IMR-90 (cell line): ENCODE measurements around the gene SEL1L2. TPM values are rescaled to one million over a fixed set of nuclear protein-coding genes. Genes with fewer than 3 reads are reported as not detected.

Experiments
- ATAC-seq: fragments of 200-7000 bp; cut with Tn5 transposase; 2 replicates; pipeline ENCODE4 v1.9.1; 2020; ENCODE audit warnings: low read depth, mild to moderate bottlenecking, moderate library complexity
- BruUV-seq: library from RNA; stranded (reverse); fragments of 400-500 nt; replicated peaks from 2 replicates; lab custom pipeline; 2021; lab: Mats Ljungman, UMichigan
- CTCF ChIA-PET: fragments of 300-600 bp; formaldehyde crosslinking; extraction: SDS; loops from one replicate; lab custom pipeline; 2021; ENCODE audit warnings: antibody characterized with exemption; lab: Yijun Ruan, JAX
- POLR2A ChIA-PET: fragments of 300-600 bp; sonication (Branson Sonifier 250); formaldehyde crosslinking; loops from one replicate; lab custom pipeline; 2022; ENCODE audit warnings: antibody characterized with exemption; ENCODE audit not compliant: unreplicated experiment; lab: Charles Lee
- DNase-seq: peaks from one replicate; pipeline ENCODE4 v3.0.0; 2013
- H2AFZ ChIP-seq: replicated peaks from 2 replicates; pipeline ENCODE3; 2013; ENCODE audit warnings: low read length, mild to moderate bottlenecking; ENCODE audit not compliant: poor library complexity
- H2AK5ac ChIP-seq: 2 replicates; pipeline ENCODE4 v1.6.1; 2013; ENCODE audit warnings: low read depth, low read length, inconsistent platforms
- H2AK9ac ChIP-seq: replicated peaks from 2 replicates; pipeline ENCODE3; 2013; ENCODE audit warnings: mild to moderate bottlenecking, low read depth, low read length, moderate library complexity; ENCODE audit not compliant: poor library complexity
- H2BK120ac ChIP-seq: 2 replicates; pipeline ENCODE4 v1.6.1; 2013; ENCODE audit warnings: low read depth, low read length, inconsistent platforms
- H2BK15ac ChIP-seq: 3 replicates; pipeline ENCODE4 v1.6.1; 2013; ENCODE audit warnings: low read depth, low read length, inconsistent platforms
- H2BK20ac ChIP-seq: 2 replicates; pipeline ENCODE4 v1.6.1; 2013; ENCODE audit warnings: low read depth, mild to moderate bottlenecking, inconsistent platforms, low read length, moderate library complexity
- H2BK5ac ChIP-seq: 2 replicates; pipeline ENCODE4 v1.6.1; 2013; ENCODE audit warnings: mild to moderate bottlenecking, low read depth, low read length, inconsistent platforms; ENCODE audit not compliant: poor library complexity, severe bottlenecking
- H3K14ac ChIP-seq: replicated peaks from 2 replicates; pipeline ENCODE4 v1.6.1; 2013; ENCODE audit warnings: low read depth, low read length, inconsistent platforms
- H3K18ac ChIP-seq: 2 replicates; pipeline ENCODE4 v1.6.1; 2013; ENCODE audit warnings: low read depth, low read length, control low read depth
- H3K23ac ChIP-seq: 2 replicates; pipeline ENCODE4 v1.6.1; 2013; ENCODE audit warnings: low read depth, low read length, inconsistent platforms
- H3K27ac ChIP-seq: 2 replicates; pipeline ENCODE4 v1.5.1; 2013; ENCODE audit warnings: mild to moderate bottlenecking, control low read depth, low read length; ENCODE audit not compliant: insufficient read depth
- H3K27me3 ChIP-seq: 2 replicates; pipeline ENCODE4 v1.6.1; 2013; ENCODE audit warnings: low read length; ENCODE audit not compliant: control insufficient read depth, insufficient read depth
- H3K36me3 ChIP-seq: 2 replicates; pipeline ENCODE4 v1.6.1; 2013; ENCODE audit warnings: low read length, mixed read lengths; ENCODE audit not compliant: control insufficient read depth, insufficient read depth
- H3K4ac ChIP-seq: 2 replicates; pipeline ENCODE4 v1.6.1; 2013; ENCODE audit warnings: low read depth, low read length, inconsistent platforms
- H3K4me1 ChIP-seq: 2 replicates; pipeline ENCODE4 v1.6.1; 2013; ENCODE audit warnings: low read length, mixed read lengths; ENCODE audit not compliant: control insufficient read depth, insufficient read depth
- H3K4me2 ChIP-seq: 2 replicates; pipeline ENCODE4 v1.6.1; 2013; ENCODE audit warnings: low read depth, mild to moderate bottlenecking, control low read depth, low read length, moderate library complexity
- H3K4me3 ChIP-seq: 2 replicates; pipeline ENCODE4 v1.5.1; 2013; ENCODE audit warnings: low read depth, mild to moderate bottlenecking, control low read depth, low read length, moderate library complexity; ENCODE audit not compliant: insufficient read depth
- H3K56ac ChIP-seq: 2 replicates; pipeline ENCODE4 v1.6.1; 2013; ENCODE audit warnings: low read length, inconsistent platforms; ENCODE audit not compliant: insufficient read depth; ENCODE audit errors: extremely low read depth
- H3K79me1 ChIP-seq, 2 experiments: 2 replicates each; pipeline ENCODE4 v1.6.1; 2013; ENCODE audit warnings: low read length in 2 of 2, inconsistent platforms in 1 of 2, low read depth in 1 of 2
- H3K9ac ChIP-seq: 2 replicates; pipeline ENCODE4 v1.6.1; 2013; ENCODE audit warnings: low read depth, low read length, control low read depth
- H3K9me1 ChIP-seq: 2 replicates; pipeline ENCODE4 v1.6.1; 2013; ENCODE audit warnings: low read length, inconsistent platforms; ENCODE audit not compliant: insufficient read depth
- H3K9me3 ChIP-seq: 2 replicates; pipeline ENCODE4 v1.6.1; 2013; ENCODE audit warnings: low read length; ENCODE audit not compliant: control insufficient read depth, insufficient read depth
- H4K20me1 ChIP-seq: 2 replicates; pipeline ENCODE4 v1.6.1; 2013; ENCODE audit warnings: low read length, inconsistent platforms; ENCODE audit not compliant: insufficient read depth
- H4K5ac ChIP-seq: 2 replicates; pipeline ENCODE4 v1.6.1; 2013; ENCODE audit warnings: mild to moderate bottlenecking, low read depth, low read length, control low read depth
- H4K8ac ChIP-seq, 2 experiments: 2 replicates each; pipeline ENCODE4 v1.6.1; 2013; ENCODE audit warnings: low read depth in 2 of 2, low read length in 2 of 2, control low read depth in 1 of 2, inconsistent platforms in 1 of 2
- H4K91ac ChIP-seq: 2 replicates; pipeline ENCODE4 v1.6.1; 2013; ENCODE audit warnings: low read depth, low read length, inconsistent platforms; ENCODE audit not compliant: insufficient read depth
- CEBPB ChIP-seq: IDR thresholded peaks from 2 replicates; pipeline ENCODE4 v1.6.1; 2012; ENCODE audit warnings: low read depth, low read length, improper control_type of control experiment
- MAFK ChIP-seq: IDR thresholded peaks from 2 replicates; pipeline ENCODE4 v1.6.1; 2012; ENCODE audit warnings: low read depth, low read length, improper control_type of control experiment
- MAZ ChIP-seq: IDR thresholded peaks from 2 replicates; pipeline ENCODE4 v1.6.1; 2012; ENCODE audit warnings: low read depth, mild to moderate bottlenecking, low read length, improper control_type of control experiment, moderate library complexity, borderline replicate concordance
- MXI1 ChIP-seq: IDR thresholded peaks from 2 replicates; pipeline ENCODE4 v1.6.1; 2012; ENCODE audit warnings: low read depth, mild to moderate bottlenecking, low read length, moderate library complexity, borderline replicate concordance
- POLR2A ChIP-seq: IDR thresholded peaks from 2 replicates; pipeline ENCODE4 v1.6.1; 2012; ENCODE audit warnings: mild to moderate bottlenecking, low read depth, low read length
- RCOR1 ChIP-seq: IDR thresholded peaks from 2 replicates; pipeline ENCODE4 v1.6.1; 2012; ENCODE audit warnings: mild to moderate bottlenecking, low read length, improper control_type of control experiment; ENCODE audit not compliant: insufficient replicate concordance
- RFX5 ChIP-seq: IDR thresholded peaks from 2 replicates; pipeline ENCODE4 v1.8.0; 2012; ENCODE audit warnings: low read depth, mild to moderate bottlenecking, low read length, moderate library complexity
- WGBS, 2 experiments: methylation state at CpG; one replicate each; pipeline versions ENCODE4 v1.1.5 to v1.1.7; 2013; ENCODE audit warnings: missing lambda C conversion rate in 2 of 2; ENCODE audit not compliant: insufficient read length in 1 of 2; ENCODE audit errors: extremely low coverage in 2 of 2; 5-methylcytosine and 5-hydroxymethylcytosine counted together
- dilution Hi-C: fragments of 300-500 bp; cut with HindIII; formaldehyde crosslinking; loops from one replicate; pipeline ENCODE4 v1.14.3; 2018; ENCODE audit warnings: low sequenced_read_pairs; ENCODE audit not compliant: unreplicated experiment
- in situ Hi-C: fragments of 300-500 bp; cut with MboI; formaldehyde crosslinking; loops from 3 replicates; pipeline ENCODE4 v1.14.3; 2019; ENCODE audit warnings: low sequenced_read_pairs, inconsistent platforms, mixed read lengths
- intact Hi-C: fragments of 100-400 bp; cut with micrococcal nuclease; formaldehyde crosslinking; loops from 2 replicates; pipeline ENCODE4 v1.10.0; 2022
- polyA plus RNA-seq, 3 experiments: library from polyadenylated mRNA; depleted of rRNA; stranded (reverse); fragments of >200 nt; gene quantifications; 2 replicates each; pipeline ENCODE4 v1.2.3, GENCODE V29; 2012; ENCODE audit warnings: low replicate concordance in 1 of 3
- total RNA-seq: library from RNA; depleted of rRNA; stranded (reverse); fragments of >200 nt; gene quantifications from 2 replicates; pipeline ENCODE4 v1.2.3, GENCODE V29; 2012
- TF ChIP-seq, protein P1 (sequence below): fragments of 150-350 bp; IDR thresholded peaks from 2 replicates; pipeline ENCODE4 v1.6.1; 2017; ENCODE audit warnings: mild to moderate bottlenecking, antibody characterized with exemption, low read length, low read depth
- TF ChIP-seq, protein P2 (sequence below): conservative IDR thresholded peaks from 2 replicates; pipeline ENCODE4 v1.5.1; 2012; ENCODE audit warnings: mild to moderate bottlenecking, low read depth, low read length, improper control_type of control experiment
- TF ChIP-seq, protein P3 (sequence below): fragments of 150-350 bp; IDR thresholded peaks from 2 replicates; pipeline ENCODE4 v1.6.1; 2016; ENCODE audit warnings: low read depth, mild to moderate bottlenecking, low read length, moderate library complexity, borderline replicate concordance

Gene SEL1L2
- total and polyA plus RNA-seq, 2 of the 4 experiments (the other 2 are of a cell fraction) = not detected

DNA sequence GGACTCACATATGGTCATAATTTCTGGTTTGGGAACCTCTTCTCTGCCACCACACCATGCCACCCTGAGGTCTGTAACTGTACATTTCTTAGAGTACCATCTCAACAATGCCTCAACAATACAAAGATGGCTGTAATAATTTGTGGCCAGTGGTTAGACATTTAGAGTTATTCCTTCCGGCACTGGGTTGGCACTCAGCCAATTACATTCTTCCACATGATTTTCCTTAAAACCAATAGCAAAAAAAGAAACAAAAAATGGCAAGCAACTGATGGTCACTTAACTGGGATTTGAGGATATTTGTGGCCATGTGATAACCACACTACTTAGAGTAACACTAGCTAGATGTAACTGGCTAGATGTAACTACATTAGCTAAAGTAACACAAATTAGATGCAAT is 79.9 kb downstream of the SEL1L2 start:
- intact Hi-C loops (no loop called here), in situ Hi-C loops (no loop called here), dilution Hi-C loops (no loop called here)
- Histone ChIP-seq H3K9me1 (no peaks in the 10 kb centered on the region), H3K56ac (no peak overlapping the region), H2AK9ac (no peak overlapping the region), H2AK5ac (no peak overlapping the region), H2AFZ (no peak overlapping the region), H2BK5ac (no peak overlapping the region), H3K9me3 (peaks cover 5% of the 10 kb centered on the region; the same call in 1 of the 2 replicates), H3K4ac (no peak overlapping the region), H3K27ac (no peak overlapping the region), H3K79me1 (no peaks in the 10 kb centered on the region), H2BK120ac (no peak overlapping the region), H4K91ac (no peak overlapping the region), H3K4me1 (no peaks in the 10 kb centered on the region), H4K20me1 (no peaks in the 10 kb centered on the region), H2BK15ac (no peak overlapping the region), H4K5ac (no peak overlapping the region), H4K8ac (no peak overlapping the region), H3K4me2 (no peak overlapping the region), H2BK20ac (no peak overlapping the region), H3K14ac (no peak overlapping the region), H3K27me3 (no peaks in the 10 kb centered on the region), H3K18ac (no peak overlapping the region), H3K4me3 (no peak overlapping the region), H3K23ac (no peak overlapping the region), H3K36me3 (no peaks in the 10 kb centered on the region), H3K9ac (no peak overlapping the region)
- ChIA-PET POLR2A (no interaction called here), CTCF (interaction anchor here (1.0 kb wide), 1 partner anchor 9 kb away, joined by 4 read pairs; no protein-coding TSS in a partner anchor)
- no TSS peak for BruUV-seq
- no CpG with 5 or more reads among the region's 1 CpG for WGBS, 2 experiments
- TF ChIP-seq, protein P1, sequence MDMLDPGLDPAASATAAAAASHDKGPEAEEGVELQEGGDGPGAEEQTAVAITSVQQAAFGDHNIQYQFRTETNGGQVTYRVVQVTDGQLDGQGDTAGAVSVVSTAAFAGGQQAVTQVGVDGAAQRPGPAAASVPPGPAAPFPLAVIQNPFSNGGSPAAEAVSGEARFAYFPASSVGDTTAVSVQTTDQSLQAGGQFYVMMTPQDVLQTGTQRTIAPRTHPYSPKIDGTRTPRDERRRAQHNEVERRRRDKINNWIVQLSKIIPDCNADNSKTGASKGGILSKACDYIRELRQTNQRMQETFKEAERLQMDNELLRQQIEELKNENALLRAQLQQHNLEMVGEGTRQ = no peak
- TF ChIP-seq, protein P2, sequence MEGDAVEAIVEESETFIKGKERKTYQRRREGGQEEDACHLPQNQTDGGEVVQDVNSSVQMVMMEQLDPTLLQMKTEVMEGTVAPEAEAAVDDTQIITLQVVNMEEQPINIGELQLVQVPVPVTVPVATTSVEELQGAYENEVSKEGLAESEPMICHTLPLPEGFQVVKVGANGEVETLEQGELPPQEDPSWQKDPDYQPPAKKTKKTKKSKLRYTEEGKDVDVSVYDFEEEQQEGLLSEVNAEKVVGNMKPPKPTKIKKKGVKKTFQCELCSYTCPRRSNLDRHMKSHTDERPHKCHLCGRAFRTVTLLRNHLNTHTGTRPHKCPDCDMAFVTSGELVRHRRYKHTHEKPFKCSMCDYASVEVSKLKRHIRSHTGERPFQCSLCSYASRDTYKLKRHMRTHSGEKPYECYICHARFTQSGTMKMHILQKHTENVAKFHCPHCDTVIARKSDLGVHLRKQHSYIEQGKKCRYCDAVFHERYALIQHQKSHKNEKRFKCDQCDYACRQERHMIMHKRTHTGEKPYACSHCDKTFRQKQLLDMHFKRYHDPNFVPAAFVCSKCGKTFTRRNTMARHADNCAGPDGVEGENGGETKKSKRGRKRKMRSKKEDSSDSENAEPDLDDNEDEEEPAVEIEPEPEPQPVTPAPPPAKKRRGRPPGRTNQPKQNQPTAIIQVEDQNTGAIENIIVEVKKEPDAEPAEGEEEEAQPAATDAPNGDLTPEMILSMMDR = no peak
- TF ChIP-seq POLR2A (no peak), MAZ (no peak), MAFK (no peak), RFX5 (no peak), RCOR1 (no peak), CEBPB (no peak), MXI1 (no peak)
- TF ChIP-seq, protein P3, sequence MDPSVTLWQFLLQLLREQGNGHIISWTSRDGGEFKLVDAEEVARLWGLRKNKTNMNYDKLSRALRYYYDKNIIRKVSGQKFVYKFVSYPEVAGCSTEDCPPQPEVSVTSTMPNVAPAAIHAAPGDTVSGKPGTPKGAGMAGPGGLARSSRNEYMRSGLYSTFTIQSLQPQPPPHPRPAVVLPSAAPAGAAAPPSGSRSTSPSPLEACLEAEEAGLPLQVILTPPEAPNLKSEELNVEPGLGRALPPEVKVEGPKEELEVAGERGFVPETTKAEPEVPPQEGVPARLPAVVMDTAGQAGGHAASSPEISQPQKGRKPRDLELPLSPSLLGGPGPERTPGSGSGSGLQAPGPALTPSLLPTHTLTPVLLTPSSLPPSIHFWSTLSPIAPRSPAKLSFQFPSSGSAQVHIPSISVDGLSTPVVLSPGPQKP = no peak
- ATAC-seq = no peak
- no peak for DNase-seq
